Measurements from ENCODE around the gene SOST. TPM values are rescaled to one million over a fixed set of nuclear protein-coding genes. Genes with fewer than 3 reads are reported as not detected.

The SOST gene
- polyA plus RNA-seq, 2 donors = not detected

DNA sequence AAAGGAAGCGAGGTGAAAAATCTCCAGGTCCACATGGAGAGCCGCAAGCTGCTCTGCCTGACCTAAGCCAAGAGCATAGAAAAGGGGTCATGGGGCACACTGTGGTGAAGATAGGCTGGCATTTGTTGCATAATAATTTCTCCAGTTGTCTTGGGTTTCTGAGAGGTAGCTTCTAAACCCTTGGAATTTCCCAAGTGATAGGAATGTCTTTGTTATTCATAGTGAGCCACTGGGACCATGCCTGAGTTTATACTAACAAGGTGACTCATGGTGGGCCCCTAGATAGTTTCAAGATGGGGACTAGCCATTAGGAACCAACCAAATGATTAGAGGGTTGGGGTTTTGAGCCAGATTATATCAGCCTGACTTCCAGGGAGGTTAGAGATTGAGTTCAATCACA lies 25.6 kb downstream of the SOST start:
- Histone ChIP-seq H3K4me3 (ENCODE audit: low read depth in 1 of 2, low read length in 2 of 2) (no peak overlapping the region), H3K9me3 (ENCODE audit: control insufficient read depth in 2 of 2, insufficient read depth in 1 of 2, low read depth in 1 of 2, low read length in 1 of 2) (no peaks in the 10 kb centered on the region), H3K27ac (ENCODE audit: low read depth in 2 of 2, low read length in 1 of 2) (no peak overlapping the region), H3K27me3 (ENCODE audit: control insufficient read depth in 1 of 2, insufficient read depth in 2 of 2, low read length in 2 of 2) (no peaks in the 10 kb centered on the region), H3K4me1 (ENCODE audit: control insufficient read depth in 2 of 2, insufficient read depth in 2 of 2, low read length in 1 of 2) (no peaks in the 10 kb centered on the region), H3K36me3 (ENCODE audit: control insufficient read depth in 2 of 2, insufficient read depth in 2 of 2, low read length in 1 of 2) (no peaks in the 10 kb centered on the region)
- 98 to 100% methylated on average over 2 of the region's 2 CpGs for WGBS, 2 donors

DNA sequence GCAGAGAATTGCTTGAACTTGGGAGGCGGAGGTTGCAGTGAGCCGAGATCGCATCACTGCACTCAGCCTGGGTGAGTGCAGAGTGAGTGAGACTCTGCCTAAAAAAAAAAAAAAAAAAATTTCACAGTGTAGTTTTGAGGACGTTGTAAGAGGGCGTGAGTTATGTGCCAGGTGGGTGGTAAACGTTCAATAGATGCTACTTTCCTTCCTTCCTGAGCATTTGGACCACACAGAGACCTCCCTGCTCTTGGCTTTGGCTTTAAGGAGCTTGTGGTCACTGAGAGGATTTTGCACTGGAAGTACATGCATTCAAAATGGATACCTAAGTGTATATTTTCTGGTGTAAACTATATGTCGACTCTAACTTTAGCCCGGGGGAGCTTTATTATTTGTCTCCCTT lies 30.5 kb downstream of the SOST start:
- 76 to 78% methylated on average over 8 of the region's 8 CpGs for WGBS, 2 donors
- H3K36me3 ChIP-seq (ENCODE audit: control insufficient read depth in 2 of 2, insufficient read depth in 2 of 2, low read length in 1 of 2) = no peaks in the 10 kb centered on the region
- no peaks in the 10 kb centered on the region for H3K27me3 ChIP-seq (ENCODE audit: control insufficient read depth in 1 of 2, insufficient read depth in 2 of 2, low read length in 2 of 2)
- H3K4me1 ChIP-seq (ENCODE audit: control insufficient read depth in 2 of 2, insufficient read depth in 2 of 2, low read length in 1 of 2) = no peaks in the 10 kb centered on the region
- no peak overlapping the region for H3K27ac ChIP-seq (ENCODE audit: low read depth in 2 of 2, low read length in 1 of 2)
- H3K9me3 ChIP-seq (ENCODE audit: control insufficient read depth in 2 of 2, insufficient read depth in 1 of 2, low read depth in 1 of 2, low read length in 1 of 2) = no peaks in the 10 kb centered on the region
- no peak overlapping the region for H3K4me3 ChIP-seq (ENCODE audit: low read depth in 1 of 2, low read length in 2 of 2)

GRCh38 chr17:43723697-43724359 lies 34.8 kb downstream of the SOST start:
- no peak overlapping the region for H3K4me3 ChIP-seq (ENCODE audit: low read depth in 1 of 2, low read length in 2 of 2)
- H3K27me3 ChIP-seq (ENCODE audit: control insufficient read depth in 1 of 2, insufficient read depth in 2 of 2, low read length in 2 of 2) = no peaks in the 10 kb centered on the region
- H3K27ac ChIP-seq (ENCODE audit: low read depth in 2 of 2, low read length in 1 of 2) = no peak overlapping the region
- no peaks in the 10 kb centered on the region for H3K36me3 ChIP-seq (ENCODE audit: control insufficient read depth in 2 of 2, insufficient read depth in 2 of 2, low read length in 1 of 2)
- peaks cover 0 to 2% of the 10 kb centered on the region in 2 donors for H3K4me1 ChIP-seq (ENCODE audit: control insufficient read depth in 2 of 2, insufficient read depth in 2 of 2, low read length in 1 of 2)
- WGBS, 2 donors = 61 to 70% methylated on average over 6 of the region's 6 CpGs
- H3K9me3 ChIP-seq (ENCODE audit: control insufficient read depth in 2 of 2, insufficient read depth in 1 of 2, low read depth in 1 of 2, low read length in 1 of 2) = no peaks in the 10 kb centered on the region

- WGBS, 2 donors = 82 to 84% methylated on average over 8 of the region's 8 CpGs
- H3K4me1 ChIP-seq (ENCODE audit: control insufficient read depth in 2 of 2, insufficient read depth in 2 of 2, low read length in 1 of 2) = peaks cover 0 to 2% of the 10 kb centered on the region in 2 donors
- H3K27me3 ChIP-seq (ENCODE audit: control insufficient read depth in 1 of 2, insufficient read depth in 2 of 2, low read length in 2 of 2) = no peaks in the 10 kb centered on the region
- no peaks in the 10 kb centered on the region for H3K9me3 ChIP-seq (ENCODE audit: control insufficient read depth in 2 of 2, insufficient read depth in 1 of 2, low read depth in 1 of 2, low read length in 1 of 2)
- no peaks in the 10 kb centered on the region for H3K36me3 ChIP-seq (ENCODE audit: control insufficient read depth in 2 of 2, insufficient read depth in 2 of 2, low read length in 1 of 2)
- no peak overlapping the region for H3K27ac ChIP-seq (ENCODE audit: low read depth in 2 of 2, low read length in 1 of 2)
- no peak overlapping the region for H3K4me3 ChIP-seq (ENCODE audit: low read depth in 1 of 2, low read length in 2 of 2)
These were observed 35.5 kb downstream of the SOST start for GRCh38 chr17:43722870-43723665.

DNA sequence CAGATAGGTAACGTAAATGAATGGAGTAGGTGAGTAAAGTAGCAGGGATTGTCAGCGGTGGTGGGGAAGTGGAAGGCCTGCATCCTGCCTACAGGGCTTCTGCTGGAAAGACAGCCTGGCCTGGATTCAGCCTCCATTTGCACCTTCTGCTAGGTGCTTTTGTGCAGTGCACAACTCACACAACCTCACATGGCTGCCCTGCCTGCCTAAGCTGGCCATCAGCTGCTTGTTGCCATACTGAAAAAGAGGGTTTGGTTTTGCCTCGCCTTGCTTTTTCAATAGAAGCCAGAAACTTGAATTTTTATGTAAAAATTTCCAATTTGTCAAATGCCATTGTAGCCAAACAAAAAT lies 36.3 kb downstream of the SOST start:
- Histone ChIP-seq H3K4me1 (ENCODE audit: control insufficient read depth in 2 of 2, insufficient read depth in 2 of 2, low read length in 1 of 2) (peaks cover 0 to 2% of the 10 kb centered on the region in 2 donors), H3K4me3 (ENCODE audit: low read depth in 1 of 2, low read length in 2 of 2) (no peak overlapping the region), H3K27ac (ENCODE audit: low read depth in 2 of 2, low read length in 1 of 2) (no peak overlapping the region), H3K27me3 (ENCODE audit: control insufficient read depth in 1 of 2, insufficient read depth in 2 of 2, low read length in 2 of 2) (no peaks in the 10 kb centered on the region), H3K9me3 (ENCODE audit: control insufficient read depth in 2 of 2, insufficient read depth in 1 of 2, low read depth in 1 of 2, low read length in 1 of 2) (no peaks in the 10 kb centered on the region), H3K36me3 (ENCODE audit: control insufficient read depth in 2 of 2, insufficient read depth in 2 of 2, low read length in 1 of 2) (no peaks in the 10 kb centered on the region)
- WGBS, 2 donors = 93 to 95% methylated on average over 3 of the region's 3 CpGs

DNA sequence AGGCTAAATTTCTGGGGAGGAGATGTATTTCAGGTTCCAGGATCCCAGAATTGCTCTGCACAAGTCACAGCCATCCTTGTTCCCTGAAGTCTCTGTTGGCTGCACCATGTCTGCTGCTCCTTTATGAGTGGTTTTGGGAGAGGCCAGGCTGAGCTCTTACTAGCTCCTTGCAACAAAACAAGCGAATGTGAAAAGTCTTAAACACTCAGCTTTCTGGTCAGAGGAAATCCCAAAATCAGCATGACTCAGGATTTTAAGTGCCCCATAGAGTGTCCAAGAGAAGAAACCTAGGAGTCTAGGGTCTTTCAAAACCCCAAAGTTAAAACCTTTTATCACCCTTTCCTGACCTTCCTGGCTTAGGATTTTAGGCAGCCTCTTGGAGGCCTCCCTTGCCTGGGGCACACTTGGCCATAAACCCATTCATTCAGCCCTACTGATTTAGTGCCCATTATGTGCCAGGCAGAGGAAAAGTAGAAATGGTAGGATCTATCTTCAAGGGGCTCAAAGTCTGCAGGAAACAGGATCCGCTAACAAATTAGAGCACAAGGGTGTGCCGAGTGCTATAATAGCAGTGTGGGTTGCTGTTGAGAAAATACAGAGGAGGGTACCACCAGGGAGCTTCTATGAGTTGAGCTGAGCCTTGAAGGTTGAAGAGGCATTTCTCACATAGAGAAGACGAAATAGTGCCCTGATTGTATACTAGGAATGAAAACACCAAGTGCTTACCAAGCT lies 36.9 kb downstream of the SOST start:
- H3K9me3 ChIP-seq (ENCODE audit: control insufficient read depth in 2 of 2, insufficient read depth in 1 of 2, low read depth in 1 of 2, low read length in 1 of 2) = no peaks in the 10 kb centered on the region
- no peaks in the 10 kb centered on the region for H3K36me3 ChIP-seq (ENCODE audit: control insufficient read depth in 2 of 2, insufficient read depth in 2 of 2, low read length in 1 of 2)
- H3K27me3 ChIP-seq (ENCODE audit: control insufficient read depth in 1 of 2, insufficient read depth in 2 of 2, low read length in 2 of 2) = no peaks in the 10 kb centered on the region
- WGBS, 2 donors = 86 to 90% methylated on average over 4 of the region's 4 CpGs
- no peak overlapping the region for H3K4me3 ChIP-seq (ENCODE audit: low read depth in 1 of 2, low read length in 2 of 2)
- H3K27ac ChIP-seq (ENCODE audit: low read depth in 2 of 2, low read length in 1 of 2) = no peak overlapping the region
- H3K4me1 ChIP-seq (ENCODE audit: control insufficient read depth in 2 of 2, insufficient read depth in 2 of 2, low read length in 1 of 2) = peaks cover 0 to 2% of the 10 kb centered on the region in 2 donors

DNA sequence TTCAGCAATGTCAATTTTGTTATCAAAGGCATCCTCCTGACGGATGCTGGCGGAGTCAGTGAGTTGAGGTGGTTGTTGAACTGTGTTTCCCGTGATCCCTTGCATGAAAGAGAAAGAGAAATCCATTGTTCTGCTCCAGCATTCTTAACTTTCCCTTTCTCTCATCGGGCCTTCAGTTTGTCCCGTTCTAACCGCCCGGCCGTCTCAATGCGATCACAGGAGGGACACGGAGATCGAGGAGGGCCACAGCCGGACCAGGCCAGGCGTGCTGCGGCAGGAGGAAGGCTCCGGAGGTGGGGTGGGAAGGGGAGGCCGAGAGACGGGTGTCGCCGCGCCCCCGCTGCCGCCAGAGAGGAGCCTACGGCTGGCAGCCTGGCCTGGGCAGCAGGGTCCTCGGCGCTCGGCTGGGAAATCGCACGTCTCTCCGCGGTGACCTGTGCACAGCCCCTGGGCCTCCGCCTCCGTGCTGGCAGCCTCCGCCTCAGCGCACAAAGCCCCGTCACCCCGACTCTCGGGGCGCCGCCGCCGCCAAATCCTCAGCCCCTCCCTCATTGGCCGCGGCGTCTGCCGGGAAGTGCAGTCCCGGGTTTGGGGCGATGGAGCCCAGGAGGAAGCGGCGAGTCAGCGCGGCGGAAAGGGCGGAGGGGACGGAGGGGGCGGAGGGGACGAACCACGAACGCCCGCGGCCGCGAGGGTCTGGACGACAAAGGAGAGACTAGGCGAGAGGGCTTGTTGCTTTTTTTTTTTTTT lies 38.1 kb downstream of the SOST start:
- no peaks in the 10 kb centered on the region for H3K36me3 ChIP-seq (ENCODE audit: control insufficient read depth in 2 of 2, insufficient read depth in 2 of 2, low read length in 1 of 2)
- H3K9me3 ChIP-seq (ENCODE audit: control insufficient read depth in 2 of 2, insufficient read depth in 1 of 2, low read depth in 1 of 2, low read length in 1 of 2) = no peaks in the 10 kb centered on the region
- H3K4me1 ChIP-seq (ENCODE audit: control insufficient read depth in 2 of 2, insufficient read depth in 2 of 2, low read length in 1 of 2) = peaks cover 0 to 2% of the 10 kb centered on the region in 2 donors
- 1% methylated on average over 53 to 64 of the region's 64 CpGs for WGBS, 2 donors
- H3K27ac ChIP-seq (ENCODE audit: low read depth in 2 of 2, low read length in 1 of 2) = peak overlapping the region; percentile 91 to 92
- H3K27me3 ChIP-seq (ENCODE audit: control insufficient read depth in 1 of 2, insufficient read depth in 2 of 2, low read length in 2 of 2) = no peaks in the 10 kb centered on the region
- H3K4me3 ChIP-seq (ENCODE audit: low read depth in 1 of 2, low read length in 2 of 2) = peak overlapping the region; percentile 68 to 75

- Histone ChIP-seq H3K27me3 (ENCODE audit: control insufficient read depth in 1 of 2, insufficient read depth in 2 of 2, low read length in 2 of 2) (no peaks in the 10 kb centered on the region), H3K9me3 (ENCODE audit: control insufficient read depth in 2 of 2, insufficient read depth in 1 of 2, low read depth in 1 of 2, low read length in 1 of 2) (no peaks in the 10 kb centered on the region), H3K4me3 (ENCODE audit: low read depth in 1 of 2, low read length in 2 of 2) (no peak overlapping the region), H3K27ac (ENCODE audit: low read depth in 2 of 2, low read length in 1 of 2) (no peak overlapping the region), H3K36me3 (ENCODE audit: control insufficient read depth in 2 of 2, insufficient read depth in 2 of 2, low read length in 1 of 2) (no peaks in the 10 kb centered on the region), H3K4me1 (ENCODE audit: control insufficient read depth in 2 of 2, insufficient read depth in 2 of 2, low read length in 1 of 2) (peaks cover 0 to 2% of the 10 kb centered on the region in 2 donors)
- WGBS, 2 donors = 48 to 57% methylated on average over 3 of the region's 3 CpGs
These were observed 39.0 kb downstream of the SOST start for GRCh38 chr17:43719578-43719977.

- H3K4me1 ChIP-seq (ENCODE audit: control insufficient read depth in 2 of 2, insufficient read depth in 2 of 2, low read length in 1 of 2) = peaks cover 0 to 6% of the 10 kb centered on the region in 2 donors
- no peaks in the 10 kb centered on the region for H3K9me3 ChIP-seq (ENCODE audit: control insufficient read depth in 2 of 2, insufficient read depth in 1 of 2, low read depth in 1 of 2, low read length in 1 of 2)
- H3K4me3 ChIP-seq (ENCODE audit: low read depth in 1 of 2, low read length in 2 of 2) = no peak overlapping the region
- no peaks in the 10 kb centered on the region for H3K27me3 ChIP-seq (ENCODE audit: control insufficient read depth in 1 of 2, insufficient read depth in 2 of 2, low read length in 2 of 2)
- WGBS, 2 donors = 39 to 47% methylated on average over 5 of the region's 5 CpGs
- H3K36me3 ChIP-seq (ENCODE audit: control insufficient read depth in 2 of 2, insufficient read depth in 2 of 2, low read length in 1 of 2) = no peaks in the 10 kb centered on the region
- H3K27ac ChIP-seq (ENCODE audit: low read depth in 2 of 2, low read length in 1 of 2) = no peak overlapping the region
These were observed 40.0 kb downstream of the SOST start for GRCh38 chr17:43718544-43718943.
